ENCODE data around the gene RBM3. TPM values are rescaled to one million over a fixed set of nuclear protein-coding genes. Genes with fewer than 3 reads are reported as not detected.

RBM3 gene
- total and polyA plus RNA-seq, 4 experiments from 2014 or later, result 169 to 282 (median 210) TPM

DNA sequence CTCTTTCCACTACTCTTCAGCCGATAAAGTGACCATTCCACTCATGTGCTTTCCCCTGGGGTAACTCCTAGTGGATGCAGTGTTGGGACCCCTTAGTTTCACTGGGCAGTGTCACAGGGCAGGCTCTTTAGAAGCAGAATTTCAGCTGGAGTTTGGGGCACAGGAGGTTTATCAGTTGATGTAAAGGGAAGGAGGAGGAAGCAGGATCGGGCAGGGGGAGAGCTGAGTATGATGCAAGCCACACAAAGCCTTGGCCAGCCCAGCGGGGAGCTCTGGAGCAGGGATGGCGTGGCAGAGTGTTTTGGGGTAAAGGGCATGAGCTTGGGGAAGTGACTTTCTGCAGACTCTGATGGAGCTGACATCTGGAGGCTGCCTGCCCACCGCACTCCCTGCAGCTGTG lies 42.3 kb downstream of the RBM3 start:
- intact Hi-C loops (cut with micrococcal nuclease), result no loop called here
- no peaks in the 10 kb centered on the region for H3K9me3 ChIP-seq (ENCODE audit: control insufficient read depth in 1 of 2, low read length in 2 of 2)
- Mint-ChIP-seq H3K9me3 (no peaks in the 10 kb centered on the region), H3K27ac (no peak overlapping the region), H3K4me3 (no peak overlapping the region), H3K36me3 (no peaks in the 10 kb centered on the region), H3K27me3 (peaks cover 0 to 3% of the 10 kb centered on the region in 2 donors), H3K4me1 (peaks cover 0 to 1% (median 0%) of the 10 kb centered on the region in 4 donors)
- no peak overlapping the region for H3K27ac ChIP-seq (ENCODE audit: low read depth, low read length)
- H3K36me3 ChIP-seq (ENCODE audit: insufficient read depth, low read length), result no peaks in the 10 kb centered on the region
- no peak for DNase-seq
- no peaks in the 10 kb centered on the region for H3K27me3 ChIP-seq (ENCODE audit: insufficient read depth, low read length)
- H3K4me3 ChIP-seq (ENCODE audit: low read length in 2 of 2), result no peak overlapping the region
- no peaks in the 10 kb centered on the region for H3K4me1 ChIP-seq (ENCODE audit: insufficient read depth, low read length)
- CTCF ChIA-PET (ENCODE audit: partially characterized antibody), result no interaction called here
- POLR2A ChIA-PET (ENCODE audit: partially characterized antibody), result no interaction called here

DNA sequence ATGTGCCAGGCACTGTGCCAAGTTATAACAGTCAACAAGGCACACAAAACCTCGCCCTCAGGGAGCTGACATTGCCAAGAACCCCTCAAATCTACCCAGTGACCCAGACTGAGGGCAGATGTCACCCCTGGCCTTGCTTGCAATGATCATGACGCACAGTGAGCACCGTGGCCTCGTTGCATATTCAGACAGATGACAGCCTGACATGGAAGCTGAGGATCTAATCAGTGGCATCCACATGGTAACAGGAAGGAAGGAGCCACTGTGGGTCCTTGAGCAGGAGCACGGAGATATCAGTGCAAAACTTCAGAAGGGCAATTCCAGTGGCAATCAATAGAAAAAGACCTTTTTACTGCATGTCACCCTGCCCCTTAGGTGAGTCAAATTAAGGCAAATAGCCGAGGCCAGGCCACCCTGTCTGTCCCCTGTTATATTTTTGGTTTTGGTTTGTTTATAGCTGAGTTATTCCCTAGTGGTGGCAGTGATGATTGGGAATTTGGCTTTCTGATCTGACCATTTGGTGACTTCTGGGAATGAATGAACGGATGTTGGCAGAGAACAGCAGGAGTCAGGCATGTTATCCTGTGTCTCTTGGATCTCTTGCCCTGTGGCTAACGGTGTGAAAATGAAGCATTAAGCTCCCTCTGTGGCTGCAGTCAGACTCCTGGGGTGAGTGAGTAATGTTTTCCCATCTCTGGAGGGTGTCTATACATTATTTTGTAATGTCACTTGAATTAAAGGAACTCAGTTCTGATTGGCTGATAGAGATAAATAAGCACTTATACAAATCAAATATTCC lies 43.5 kb downstream of the RBM3 start:
- H3K4me1 ChIP-seq (ENCODE audit: insufficient read depth, low read length), result no peaks in the 10 kb centered on the region
- H3K9me3 ChIP-seq (ENCODE audit: control insufficient read depth in 1 of 2, low read length in 2 of 2), result no peaks in the 10 kb centered on the region
- H3K36me3 ChIP-seq (ENCODE audit: insufficient read depth, low read length), result no peaks in the 10 kb centered on the region
- peak overlapping the region in 1 of 7 donors; percentile 72 for H3K27ac Mint-ChIP-seq
- peaks cover 0 to 3% of the 10 kb centered on the region in 2 donors for H3K27me3 Mint-ChIP-seq
- no peaks in the 10 kb centered on the region for H3K27me3 ChIP-seq (ENCODE audit: insufficient read depth, low read length)
- POLR2A ChIA-PET (ENCODE audit: partially characterized antibody), result no interaction called here
- H3K9me3 Mint-ChIP-seq, result no peaks in the 10 kb centered on the region
- H3K4me3 Mint-ChIP-seq, result no peak overlapping the region
- no peak overlapping the region for H3K4me3 ChIP-seq (ENCODE audit: low read length in 2 of 2)
- no peak for DNase-seq
- CTCF ChIA-PET (ENCODE audit: partially characterized antibody), result no interaction called here
- H3K27ac ChIP-seq (ENCODE audit: low read depth, low read length), result no peak overlapping the region
- no peaks in the 10 kb centered on the region for H3K36me3 Mint-ChIP-seq
- intact Hi-C loops (cut with micrococcal nuclease), result no loop called here
- peaks cover 0 to 1% (median 0%) of the 10 kb centered on the region in 4 donors for H3K4me1 Mint-ChIP-seq

DNA sequence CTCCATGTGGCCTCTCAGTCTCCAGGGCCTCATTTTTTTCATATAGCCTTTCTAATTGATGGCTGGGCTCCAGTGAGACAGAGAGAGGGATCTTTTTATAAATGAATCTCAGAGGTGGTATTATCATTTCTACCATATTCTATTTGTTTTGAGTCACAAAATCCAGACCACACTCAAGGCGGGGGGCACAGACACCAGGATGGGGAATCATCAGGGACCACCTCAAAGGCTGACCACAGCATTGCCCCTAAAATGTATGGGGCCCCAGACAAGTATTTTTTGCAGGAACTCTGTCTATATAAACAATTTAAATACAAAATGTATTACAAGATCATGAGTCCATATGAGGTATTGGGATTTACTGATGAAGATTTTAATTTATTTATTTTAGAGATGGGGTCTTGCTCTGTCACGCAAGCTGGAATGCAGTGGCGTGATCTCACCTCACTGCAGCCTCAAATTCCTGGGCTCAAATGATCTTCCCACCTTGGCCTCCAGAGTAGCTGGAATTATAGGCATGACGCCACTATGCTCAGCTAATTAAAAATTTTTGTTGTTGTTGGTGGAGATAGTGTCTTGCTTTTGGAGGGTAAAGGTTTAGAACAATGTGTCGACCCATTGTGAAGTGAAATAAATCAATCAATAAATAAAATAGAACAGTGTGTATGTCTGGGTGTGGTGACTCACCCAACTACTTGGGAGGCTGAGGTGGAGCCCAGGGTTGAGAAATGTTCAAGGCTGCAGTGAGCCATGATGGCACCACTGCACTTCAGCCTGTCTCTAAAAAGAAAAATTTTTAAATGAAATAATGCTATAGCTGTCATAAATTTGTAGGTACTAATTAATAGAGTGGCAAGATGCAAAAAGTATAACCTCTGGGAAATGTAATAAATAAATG lies 52.4 kb downstream of the RBM3 start:
- H3K4me1 ChIP-seq (ENCODE audit: insufficient read depth, low read length), result peaks cover 3% of the 10 kb centered on the region
- no peak overlapping the region for H3K27ac ChIP-seq (ENCODE audit: low read depth, low read length)
- H3K27me3 Mint-ChIP-seq, result no peaks in the 10 kb centered on the region
- CTCF ChIA-PET (ENCODE audit: partially characterized antibody), result no interaction called here
- no peak overlapping the region for H3K27ac Mint-ChIP-seq
- H3K4me3 Mint-ChIP-seq, result peak overlapping the region in 1 of 8 donors; percentile 46
- DNase-seq, result no peak
- no peaks in the 10 kb centered on the region for H3K36me3 ChIP-seq (ENCODE audit: insufficient read depth, low read length)
- no peaks in the 10 kb centered on the region for H3K9me3 ChIP-seq (ENCODE audit: control insufficient read depth in 1 of 2, low read length in 2 of 2)
- intact Hi-C loops (cut with micrococcal nuclease), result no loop called here
- H3K9me3 Mint-ChIP-seq, result no peaks in the 10 kb centered on the region
- no peaks in the 10 kb centered on the region for H3K36me3 Mint-ChIP-seq
- H3K4me1 Mint-ChIP-seq, result peaks cover 0 to 7% (median 4%) of the 10 kb centered on the region in 4 donors
- POLR2A ChIA-PET (ENCODE audit: partially characterized antibody), result no interaction called here
- no peaks in the 10 kb centered on the region for H3K27me3 ChIP-seq (ENCODE audit: insufficient read depth, low read length)
- no peak overlapping the region for H3K4me3 ChIP-seq (ENCODE audit: low read length in 2 of 2)

Other genes with a start within 250 kb of the RBM3 start
- not detected for gene SSX3, start 217.8 kb upstream of the RBM3 start, total RNA-seq
- gene SSX3, start 217.8 kb upstream of the RBM3 start, polyA plus RNA-seq, result not detected
- not detected for gene SSX4, start 190.9 kb upstream of the RBM3 start, total RNA-seq
- not detected for gene SSX4, start 190.9 kb upstream of the RBM3 start, polyA plus RNA-seq
- gene SSX4B, start 162.5 kb upstream of the RBM3 start, total RNA-seq, result not detected
- gene SSX4B, start 162.5 kb upstream of the RBM3 start, polyA plus RNA-seq, result not detected
- gene SLC38A5, start 104.2 kb upstream of the RBM3 start, total RNA-seq, result 10 to 100 TPM; 18.4 to 22.2 TPM
- 10 to 100 TPM; 20.1 to 34.0 TPM for gene SLC38A5, start 104.2 kb upstream of the RBM3 start, polyA plus RNA-seq
- 10 to 100 TPM; 48.1 to 54.1 TPM for gene FTSJ1, start 98.3 kb upstream of the RBM3 start, total RNA-seq
- gene FTSJ1, start 98.3 kb upstream of the RBM3 start, polyA plus RNA-seq, result 10 to 100 TPM; 69.4 to 92.2 TPM
- 10 to 100 TPM; 15.3 to 15.4 TPM for gene PORCN, start 65.5 kb upstream of the RBM3 start, total RNA-seq
- gene PORCN, start 65.5 kb upstream of the RBM3 start, polyA plus RNA-seq, result 10 to 100 TPM; 10.6 to 13.8 TPM
- gene EBP, start 52.7 kb upstream of the RBM3 start, total RNA-seq, result 10 to 100 TPM; 32.1 to 35.9 TPM
- gene EBP, start 52.7 kb upstream of the RBM3 start, polyA plus RNA-seq, result 100 to 1,000 TPM in 1 of 2 donors, 10 to 100 TPM in 1; 80.5 to 130 TPM
- gene TBC1D25, start 34.8 kb upstream of the RBM3 start, total RNA-seq, result 10 to 100 TPM; 22.8 to 24.5 TPM
- gene TBC1D25, start 34.8 kb upstream of the RBM3 start, polyA plus RNA-seq, result 10 to 100 TPM; 18.6 to 21.1 TPM
- gene WDR13, start 23.0 kb downstream of the RBM3 start, total RNA-seq, result 10 to 100 TPM; 47.4 to 49.7 TPM
- gene WDR13, start 23.0 kb downstream of the RBM3 start, polyA plus RNA-seq, result 10 to 100 TPM; 41.8 to 67.9 TPM
- 100 to 1,000 TPM; 108 to 110 TPM for gene WAS, start 109.3 kb downstream of the RBM3 start, total RNA-seq
- 10 to 100 TPM; 13.4 to 33.8 TPM for gene WAS, start 109.3 kb downstream of the RBM3 start, polyA plus RNA-seq
- 10 to 100 TPM in 1 of 2 experiments, 1 to 10 TPM in 1; 8.7 to 10.2 TPM for gene SUV39H1, start 122.2 kb downstream of the RBM3 start, total RNA-seq
- 10 to 100 TPM; 12.4 to 15.6 TPM for gene SUV39H1, start 122.2 kb downstream of the RBM3 start, polyA plus RNA-seq
- not detected for gene GLOD5, start 187.3 kb downstream of the RBM3 start, total RNA-seq
- gene GLOD5, start 187.3 kb downstream of the RBM3 start, polyA plus RNA-seq, result not detected
- gene GATA1, start 212.1 kb downstream of the RBM3 start, total RNA-seq, result not detected
- not detected for gene GATA1, start 212.1 kb downstream of the RBM3 start, polyA plus RNA-seq
- 100 to 1,000 TPM; 121 to 126 TPM for gene HDAC6, start 227.6 kb downstream of the RBM3 start, total RNA-seq
- gene HDAC6, start 227.6 kb downstream of the RBM3 start, polyA plus RNA-seq, result 10 to 100 TPM in 1 of 2 donors, 1 to 10 TPM in 1; 9.4 to 25.3 TPM